Muscle layer of colon (tissue), 2 donors: ENCODE measurements around the gene GPR176.

Source experiments
- H3K27ac ChIP-seq: one replicate; pipeline ENCODE4 v1.7.0; 2013; ENCODE audit warnings: low read depth, mild to moderate bottlenecking, low read length, moderate library complexity
- H3K27me3 ChIP-seq, 2 donors: one replicate each; pipeline ENCODE4 v1.7.0; 2013; ENCODE audit warnings: low read length in 2 of 2, mild to moderate bottlenecking in 2 of 2; ENCODE audit not compliant: insufficient read depth in 2 of 2, control insufficient read depth in 1 of 2
- H3K36me3 ChIP-seq: one replicate; pipeline ENCODE4 v1.7.0; 2013; ENCODE audit warnings: mild to moderate bottlenecking, low read length; ENCODE audit not compliant: insufficient read depth
- H3K4me1 ChIP-seq: one replicate; pipeline ENCODE4 v1.7.0; 2013; ENCODE audit warnings: mild to moderate bottlenecking, low read length; ENCODE audit not compliant: insufficient read depth
- H3K4me3 ChIP-seq, 2 donors: one replicate each; pipeline ENCODE4 v1.7.0; 2013; ENCODE audit warnings: low read length in 2 of 2, low read depth in 1 of 2, mild to moderate bottlenecking in 1 of 2, moderate library complexity in 1 of 2
- H3K9ac ChIP-seq: one replicate; pipeline ENCODE4 v1.7.0; 2013; ENCODE audit warnings: low read length
- H3K9me3 ChIP-seq: one replicate; pipeline ENCODE4 v1.7.0; 2013; ENCODE audit warnings: mild to moderate bottlenecking, low read length
- donor health status: abdominal sarcoma.
- donor health status: Adenocarcinoma of cecum.

GPR176 gene, protein sequence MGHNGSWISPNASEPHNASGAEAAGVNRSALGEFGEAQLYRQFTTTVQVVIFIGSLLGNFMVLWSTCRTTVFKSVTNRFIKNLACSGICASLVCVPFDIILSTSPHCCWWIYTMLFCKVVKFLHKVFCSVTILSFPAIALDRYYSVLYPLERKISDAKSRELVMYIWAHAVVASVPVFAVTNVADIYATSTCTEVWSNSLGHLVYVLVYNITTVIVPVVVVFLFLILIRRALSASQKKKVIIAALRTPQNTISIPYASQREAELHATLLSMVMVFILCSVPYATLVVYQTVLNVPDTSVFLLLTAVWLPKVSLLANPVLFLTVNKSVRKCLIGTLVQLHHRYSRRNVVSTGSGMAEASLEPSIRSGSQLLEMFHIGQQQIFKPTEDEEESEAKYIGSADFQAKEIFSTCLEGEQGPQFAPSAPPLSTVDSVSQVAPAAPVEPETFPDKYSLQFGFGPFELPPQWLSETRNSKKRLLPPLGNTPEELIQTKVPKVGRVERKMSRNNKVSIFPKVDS

DNA sequence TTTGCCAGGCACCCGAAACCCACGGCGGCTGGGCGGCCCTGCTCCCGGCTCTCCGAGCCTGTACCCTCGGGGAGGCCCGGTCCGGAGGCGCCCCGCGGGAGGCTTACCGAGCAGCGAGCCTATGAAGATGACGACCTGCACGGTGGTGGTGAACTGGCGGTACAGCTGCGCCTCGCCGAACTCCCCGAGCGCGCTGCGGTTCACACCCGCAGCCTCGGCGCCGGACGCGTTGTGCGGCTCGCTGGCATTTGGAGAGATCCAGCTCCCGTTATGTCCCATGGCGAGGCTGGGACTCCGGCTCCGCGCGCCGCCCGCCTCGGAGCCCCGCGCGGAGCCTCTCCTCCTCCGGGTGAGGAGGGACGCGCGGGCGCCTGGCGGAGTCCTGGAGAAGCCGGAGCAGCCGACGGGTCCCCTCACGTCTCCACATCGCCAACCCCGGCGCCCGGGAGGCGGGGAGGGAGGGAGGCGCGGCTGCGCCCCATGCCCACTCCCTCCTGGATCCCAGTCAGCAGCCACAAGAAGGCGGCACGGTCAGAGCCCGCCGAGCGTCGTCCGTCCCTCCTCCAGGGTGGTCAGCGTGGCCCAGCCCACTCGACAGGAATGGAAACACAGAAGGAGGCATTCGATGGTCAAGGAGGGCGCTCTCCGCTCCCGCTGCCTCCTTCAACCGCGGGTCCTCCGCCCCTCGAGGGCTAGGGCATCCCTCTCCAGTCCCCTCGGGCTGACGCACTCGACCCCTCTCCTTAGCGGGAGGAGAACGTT lies at the start of gene GPR176:
TSS of gene GPR176 (minus strand) at position 519 of the 762 bp plus-strand sequence. CDS start at position 279, 240 bp downstream.
- Histone ChIP-seq H3K27me3 (peaks cover 0 to 12% of the 10 kb centered on the region in 2 donors), H3K4me3 (peak within 1 kb of the TSS; percentile 62 to 84), H3K4me1 (peaks cover 4% of the 10 kb centered on the region), H3K36me3 (no peaks in the 10 kb centered on the region), H3K9ac (peak within 1 kb of the TSS; percentile 61), H3K9me3 (no peaks in the 10 kb centered on the region), H3K27ac (no peak within 1 kb of the TSS)

DNA sequence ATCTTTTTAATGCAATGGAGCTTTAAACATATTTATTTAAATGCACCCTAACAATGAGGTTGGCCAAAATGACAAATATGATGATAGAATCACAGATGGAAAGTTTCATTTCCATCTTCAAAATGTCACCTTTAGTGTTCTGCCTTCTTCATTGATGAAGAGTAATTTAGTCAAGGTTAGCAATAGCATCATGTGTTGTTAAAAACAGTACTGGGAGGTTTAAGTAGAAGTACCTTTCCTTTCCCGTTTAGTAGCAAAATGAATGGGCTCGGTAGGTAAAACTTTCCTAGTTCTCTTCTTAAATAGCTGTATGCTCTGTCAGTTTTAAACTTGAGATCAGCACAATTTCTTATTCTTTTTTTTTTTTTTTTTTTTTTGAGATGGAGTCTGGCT lies 48.9 kb upstream of the GPR176 start:
- H3K9me3 ChIP-seq, result no peaks in the 10 kb centered on the region
- H3K27me3 ChIP-seq, result no peaks in the 10 kb centered on the region
- H3K4me3 ChIP-seq, result no peak overlapping the region
- H3K9ac ChIP-seq, result no peak overlapping the region
- H3K27ac ChIP-seq, result no peak overlapping the region
- peaks cover 24% of the 10 kb centered on the region for H3K36me3 ChIP-seq
- peaks cover 27% of the 10 kb centered on the region for H3K4me1 ChIP-seq

DNA sequence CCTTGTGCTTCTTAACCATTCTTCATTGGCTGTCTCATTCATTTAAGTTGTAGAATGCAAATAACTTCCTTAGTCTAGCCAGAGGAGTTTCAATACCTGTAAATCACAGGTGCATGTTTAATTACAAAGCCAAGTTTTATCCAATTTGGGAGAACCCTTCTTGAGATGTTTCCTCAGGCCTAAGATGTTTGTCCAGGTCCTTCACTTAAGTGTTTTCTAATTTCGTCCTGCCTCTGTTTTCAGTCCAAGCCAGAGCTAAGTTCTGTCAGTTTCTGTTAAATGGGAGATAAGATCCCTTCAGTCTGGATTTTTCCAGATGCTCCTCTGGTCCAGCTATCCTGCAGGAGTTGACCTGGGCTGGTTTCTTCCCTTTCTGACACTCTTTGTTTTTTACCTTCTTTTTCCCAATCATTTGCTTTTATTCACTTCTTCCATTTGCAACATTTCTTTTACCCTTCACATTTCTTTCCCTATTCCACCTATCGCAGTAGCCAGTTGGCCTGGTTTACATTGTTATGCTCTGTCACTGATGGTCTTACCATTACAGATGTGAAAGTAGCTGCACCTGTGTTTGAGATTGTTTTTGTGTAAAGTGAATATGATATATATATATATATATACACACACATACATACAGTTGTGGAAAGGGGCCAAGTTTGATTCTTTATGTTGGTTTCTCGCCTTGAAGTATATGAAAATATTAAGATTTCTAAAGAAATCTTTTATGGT lies 48.4 kb upstream of the GPR176 start:
- no peak overlapping the region for H3K9ac ChIP-seq
- peaks cover 26% of the 10 kb centered on the region for H3K4me1 ChIP-seq
- no peaks in the 10 kb centered on the region for H3K9me3 ChIP-seq
- no peak overlapping the region for H3K4me3 ChIP-seq
- peaks cover 24% of the 10 kb centered on the region for H3K36me3 ChIP-seq
- no peaks in the 10 kb centered on the region for H3K27me3 ChIP-seq
- no peak overlapping the region for H3K27ac ChIP-seq

DNA sequence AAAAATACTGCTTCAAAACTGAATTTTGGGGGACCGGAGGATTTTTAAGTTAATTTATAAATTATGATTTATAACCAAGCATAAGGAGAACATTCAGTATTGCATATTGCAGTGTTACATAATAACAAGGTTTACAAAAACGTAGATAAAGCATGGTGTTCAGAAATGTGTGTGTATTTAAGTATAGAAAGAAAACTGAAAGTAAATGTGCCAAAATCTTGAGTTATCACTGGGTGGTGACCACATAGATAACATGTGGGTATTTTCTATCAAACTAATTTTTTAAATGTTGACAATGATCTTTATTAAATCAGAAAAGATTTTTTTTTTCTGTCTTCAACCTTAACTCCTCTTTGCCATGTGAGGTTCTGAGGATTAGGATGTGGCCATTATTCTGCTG lies 46.5 kb upstream of the GPR176 start:
- H3K36me3 ChIP-seq, result peaks cover 32% of the 10 kb centered on the region
- no peak overlapping the region for H3K4me3 ChIP-seq
- H3K4me1 ChIP-seq, result peaks cover 16% of the 10 kb centered on the region
- no peaks in the 10 kb centered on the region for H3K27me3 ChIP-seq
- no peak overlapping the region for H3K27ac ChIP-seq
- no peak overlapping the region for H3K9ac ChIP-seq
- H3K9me3 ChIP-seq, result no peaks in the 10 kb centered on the region

DNA sequence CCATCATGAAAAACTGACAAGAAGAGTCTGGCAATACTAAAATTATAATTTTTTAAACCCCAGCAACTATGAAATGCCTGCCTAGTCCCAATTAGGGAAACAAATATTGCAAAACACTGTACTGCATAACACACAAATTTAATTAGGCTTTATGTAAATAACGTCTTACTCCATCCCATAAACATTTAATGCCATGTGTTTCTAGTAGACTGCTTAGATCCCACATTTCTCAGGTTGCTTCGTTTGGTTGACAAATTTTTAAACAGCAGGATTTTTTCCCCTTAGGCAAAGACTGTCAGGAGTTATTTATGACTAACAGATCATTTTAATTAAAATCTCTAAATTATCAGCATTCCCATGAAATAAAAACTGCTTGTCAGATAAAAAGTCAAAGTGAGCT lies 43.7 kb upstream of the GPR176 start:
- Histone ChIP-seq H3K36me3 (peaks cover 46% of the 10 kb centered on the region), H3K4me3 (no peak overlapping the region), H3K27me3 (no peaks in the 10 kb centered on the region), H3K4me1 (no peaks in the 10 kb centered on the region), H3K9me3 (no peaks in the 10 kb centered on the region), H3K27ac (no peak overlapping the region), H3K9ac (no peak overlapping the region)

DNA sequence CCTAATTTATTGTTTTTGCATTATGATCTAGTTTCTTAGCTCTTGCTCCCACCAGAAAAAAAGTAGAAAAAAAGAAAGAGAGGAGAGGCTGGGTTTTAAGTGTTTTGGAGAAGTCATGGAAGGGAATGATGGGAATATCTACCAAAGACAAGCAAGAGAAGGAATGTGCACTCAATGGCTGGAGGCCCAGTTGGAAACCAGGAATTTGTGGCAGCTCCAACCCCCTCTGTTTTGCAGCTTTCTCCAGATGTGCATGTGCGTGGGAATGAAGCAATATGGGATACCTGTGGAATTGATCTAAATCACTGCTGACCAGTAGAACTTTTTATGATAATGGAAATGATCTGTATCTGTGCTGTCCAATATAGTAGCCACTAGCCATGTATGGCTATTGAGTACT lies 41.0 kb upstream of the GPR176 start:
- Histone ChIP-seq H3K27ac (no peak overlapping the region), H3K36me3 (peaks cover 54% of the 10 kb centered on the region), H3K4me3 (no peak overlapping the region), H3K9me3 (no peaks in the 10 kb centered on the region), H3K27me3 (no peaks in the 10 kb centered on the region), H3K9ac (no peak overlapping the region), H3K4me1 (no peaks in the 10 kb centered on the region)

DNA sequence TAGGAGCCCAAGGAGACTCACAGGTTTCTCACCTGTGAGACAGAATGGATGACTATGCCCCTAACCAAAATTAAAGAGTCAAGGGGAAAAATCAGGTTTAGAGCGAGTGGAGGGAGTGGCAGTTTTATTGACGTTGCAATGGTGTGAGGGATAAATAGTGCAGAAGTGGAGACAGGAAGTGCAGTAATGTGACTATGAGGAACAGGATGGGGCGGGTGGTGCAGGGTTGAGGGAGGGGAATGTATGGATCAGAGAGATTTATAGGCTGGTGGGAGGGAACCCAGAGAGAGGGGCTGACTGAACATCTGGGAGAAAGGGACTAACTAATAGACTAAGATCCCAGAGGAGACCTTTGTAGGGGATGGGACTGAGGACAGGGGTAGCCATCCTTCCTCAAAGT lies 40.3 kb upstream of the GPR176 start:
- H3K27ac ChIP-seq, result no peak overlapping the region
- no peak overlapping the region for H3K9ac ChIP-seq
- no peak overlapping the region for H3K4me3 ChIP-seq
- no peaks in the 10 kb centered on the region for H3K4me1 ChIP-seq
- H3K27me3 ChIP-seq, result no peaks in the 10 kb centered on the region
- H3K9me3 ChIP-seq, result no peaks in the 10 kb centered on the region
- H3K36me3 ChIP-seq, result peaks cover 51% of the 10 kb centered on the region

DNA sequence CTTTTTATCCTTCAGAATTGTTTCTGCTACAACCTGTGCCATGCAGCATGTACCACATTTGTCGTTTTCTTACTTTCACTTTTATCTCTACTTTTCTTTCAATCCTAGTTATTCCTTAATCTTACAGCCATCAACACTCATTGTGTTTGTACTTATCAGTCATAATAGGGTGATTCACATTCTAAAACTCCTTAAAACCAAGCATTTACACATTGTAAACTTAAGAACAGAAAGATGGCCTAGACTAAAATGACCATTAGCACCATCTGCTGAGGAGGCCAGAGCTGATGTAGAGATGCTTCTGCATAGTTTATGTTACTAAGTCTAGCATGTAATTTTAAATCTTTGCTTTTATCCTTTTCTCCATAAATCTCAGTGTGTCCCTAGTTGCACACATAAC lies 39.3 kb upstream of the GPR176 start:
- Histone ChIP-seq H3K9me3 (no peaks in the 10 kb centered on the region), H3K27ac (no peak overlapping the region), H3K27me3 (no peaks in the 10 kb centered on the region), H3K9ac (no peak overlapping the region), H3K36me3 (peaks cover 60% of the 10 kb centered on the region), H3K4me3 (no peak overlapping the region), H3K4me1 (no peaks in the 10 kb centered on the region)

DNA sequence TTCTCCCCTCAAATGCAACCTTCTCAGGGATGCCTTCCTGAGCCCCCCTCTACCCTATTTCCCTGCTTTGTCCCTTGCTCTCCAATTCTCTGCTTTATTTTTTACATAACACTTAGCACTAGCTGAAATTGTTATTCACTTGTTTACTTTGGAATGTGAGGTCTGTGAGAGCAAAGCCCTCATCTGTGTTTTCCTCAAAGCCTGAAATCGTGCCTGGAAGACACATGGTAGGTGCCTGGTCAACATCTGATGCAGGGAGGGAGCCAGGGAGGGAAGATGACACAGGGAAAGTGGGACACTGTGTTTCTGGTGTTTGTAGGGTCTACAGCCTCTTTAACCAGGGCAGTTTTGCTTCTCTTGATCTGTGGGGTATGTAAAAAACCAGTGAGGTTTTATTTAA lies 37.4 kb upstream of the GPR176 start:
- peaks cover 76% of the 10 kb centered on the region for H3K36me3 ChIP-seq
- no peaks in the 10 kb centered on the region for H3K4me1 ChIP-seq
- H3K4me3 ChIP-seq, result no peak overlapping the region
- no peak overlapping the region for H3K9ac ChIP-seq
- H3K9me3 ChIP-seq, result no peaks in the 10 kb centered on the region
- no peak overlapping the region for H3K27ac ChIP-seq
- H3K27me3 ChIP-seq, result no peaks in the 10 kb centered on the region

DNA sequence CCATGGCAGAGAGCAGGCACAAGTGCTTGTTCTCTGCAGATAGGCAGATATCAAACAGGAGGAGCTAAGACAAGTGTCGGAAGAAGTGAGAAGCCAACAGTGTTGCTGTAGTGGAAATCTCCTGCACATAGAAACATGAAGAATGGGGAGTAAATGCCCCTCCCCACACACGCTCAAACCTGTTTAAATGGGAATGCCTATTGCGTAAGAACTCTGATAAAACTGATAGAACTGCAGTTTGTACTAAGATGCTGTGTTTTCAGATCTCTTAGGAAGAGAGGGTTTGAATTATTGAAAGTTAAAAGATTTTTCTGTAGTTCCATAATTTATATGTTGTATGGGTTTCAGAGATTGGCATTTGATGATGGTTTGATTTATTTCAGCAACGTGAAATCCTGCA lies 33.5 kb upstream of the GPR176 start:
- Histone ChIP-seq H3K27ac (no peak overlapping the region), H3K9me3 (no peaks in the 10 kb centered on the region), H3K36me3 (peaks cover 74% of the 10 kb centered on the region), H3K9ac (no peak overlapping the region), H3K4me3 (no peak overlapping the region), H3K4me1 (no peaks in the 10 kb centered on the region), H3K27me3 (no peaks in the 10 kb centered on the region)

DNA sequence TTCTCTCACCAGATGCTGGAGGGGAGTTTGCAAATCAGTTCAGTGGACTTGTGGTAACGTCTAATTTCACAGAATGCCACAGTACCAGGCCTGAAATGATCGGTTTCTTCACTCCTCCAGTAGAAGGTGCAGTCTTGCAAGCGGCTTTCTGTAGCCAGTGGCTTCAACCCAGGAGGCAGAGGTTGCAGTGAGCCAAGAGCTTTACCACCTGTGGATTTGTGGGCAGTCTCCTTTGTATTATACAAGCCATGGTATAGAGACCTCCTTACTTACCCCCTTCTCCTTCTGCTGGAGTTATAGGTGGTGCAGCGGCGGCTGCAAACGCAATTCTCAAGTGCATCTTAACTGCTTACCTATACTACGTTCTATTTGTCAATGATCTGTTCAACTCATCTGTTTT lies 31.5 kb upstream of the GPR176 start:
- Histone ChIP-seq H3K4me1 (no peaks in the 10 kb centered on the region), H3K27ac (no peak overlapping the region), H3K36me3 (peaks cover 62% of the 10 kb centered on the region), H3K4me3 (no peak overlapping the region), H3K9ac (no peak overlapping the region), H3K27me3 (no peaks in the 10 kb centered on the region), H3K9me3 (no peaks in the 10 kb centered on the region)
